Measurements from ENCODE around the gene ENPP3. TPM values are rescaled to one million over a fixed set of nuclear protein-coding genes. Genes with fewer than 3 reads are reported as not detected.

The ENPP3 gene
- total RNA-seq, 2 experiments from 2014 or later: 0.82 to 0.86 TPM

Small RNA genes lying within 50 kb of the gene (microRNA-seq; reads per million reads assigned to microRNA genes)
- gene MIR548H5 (ENCODE audit: borderline microRNAs expressed, borderline number of aligned reads, borderline replicate concordance): not detected

Other genes with a start within 250 kb of the ENPP3 start
- not detected for gene ARG1, start 64.1 kb upstream of the ENPP3 start, total RNA-seq
- 10 to 100 TPM; 25.5 to 26.0 TPM for gene MED23, start 9.1 kb upstream of the ENPP3 start, total RNA-seq
- gene OR2A4, start 64.1 kb downstream of the ENPP3 start, total RNA-seq: not detected
- gene CTAGE9, start 73.7 kb downstream of the ENPP3 start, total RNA-seq: not detected
- gene ENPP1, start 170.7 kb downstream of the ENPP3 start, total RNA-seq: 1 to 10 TPM; 1.1 to 1.4 TPM